Activated naive CD4-positive, alpha-beta T cell treated with anti-CD3 and anti-CD28 coated beads for 36 hours (primary cell): ENCODE data around the gene ABHD4. TPM values are rescaled to one million over a fixed set of nuclear protein-coding genes. Genes with fewer than 3 reads are reported as not detected.
"Not testable (repeated sequence)": the region's sequence is repeated elsewhere in the genome, so short reads cannot be mapped to it uniquely, and the experiment has no call there.

ENCODE experiments used
- CTCF ChIA-PET: fragments of 350-600 bp; sonication (Branson Sonifier 250); formaldehyde crosslinking; loops from one replicate; lab custom pipeline; 2021; ENCODE audit warnings: antibody characterized with exemption; lab: Charles Lee
- DNase-seq: peaks from one replicate; pipeline ENCODE4 v3.0.0-alpha.2; 2020
- H3K27ac Mint-ChIP-seq: one replicate; pipeline ENCODE4 v1.8.0; 2021; ENCODE audit warnings: mild to moderate bottlenecking, mixed read lengths
- H3K27me3 Mint-ChIP-seq: one replicate; pipeline ENCODE4 v1.8.0; 2021; ENCODE audit warnings: low read depth, mixed read lengths
- H3K36me3 Mint-ChIP-seq: one replicate; pipeline ENCODE4 v1.8.0; 2021; ENCODE audit warnings: low read depth, mixed read lengths
- H3K4me1 Mint-ChIP-seq: one replicate; pipeline ENCODE4 v1.8.0; 2021; ENCODE audit warnings: low read depth, mixed read lengths
- H3K4me3 Mint-ChIP-seq: one replicate; pipeline ENCODE4 v1.8.0; 2021; ENCODE audit warnings: mild to moderate bottlenecking, moderate library complexity, mixed read lengths
- H3K9me3 Mint-ChIP-seq: one replicate; pipeline ENCODE4 v1.8.0; 2021; ENCODE audit warnings: mixed read lengths
- intact Hi-C: fragments of 100-400 bp; cut with micrococcal nuclease; formaldehyde crosslinking; loops from one replicate; pipeline ENCODE4 v1.15.1; 2023
- total RNA-seq, 2 experiments: library from RNA; stranded (reverse); gene quantifications; one replicate each; pipeline ENCODE4 v1.2.3, GENCODE V29; 2021

The ABHD4 gene
- total RNA-seq, 2 experiments from 2014 or later: 11.1 to 11.9 TPM

DNA sequence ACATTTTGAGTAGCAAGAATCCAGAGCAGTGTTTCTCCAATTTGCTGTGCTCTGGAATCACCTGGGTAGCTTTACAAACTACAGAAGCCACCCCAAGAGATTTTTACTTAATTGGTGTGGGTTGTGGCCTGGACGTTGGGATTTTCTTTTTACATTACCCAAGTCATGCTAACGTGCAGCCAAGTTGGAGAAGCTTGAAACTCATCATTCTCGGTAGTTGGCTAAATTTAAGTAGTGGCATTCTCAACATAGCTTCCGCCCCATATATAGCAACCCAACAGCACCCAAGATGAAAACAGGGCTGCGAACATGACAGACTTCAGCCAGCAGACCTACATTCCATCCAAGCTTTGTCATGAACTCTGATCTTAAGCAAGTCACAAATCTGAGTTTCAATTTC, 34.1 kb upstream of the ABHD4 start:
- H3K4me1 Mint-ChIP-seq: peaks cover 94% of the 10 kb centered on the region
- H3K4me3 Mint-ChIP-seq: peak overlapping the region; percentile 30
- H3K27me3 Mint-ChIP-seq: no peaks in the 10 kb centered on the region
- peaks cover 45% of the 10 kb centered on the region for H3K36me3 Mint-ChIP-seq
- peak overlapping the region; percentile 97 for H3K27ac Mint-ChIP-seq
- CTCF ChIA-PET: interaction anchor here (0.7 to 1.5 kb wide), 8 partner anchors 15 to 739 kb away, joined by 3 to 4 read pairs (median 4); no protein-coding TSS in a partner anchor
- no peak for DNase-seq
- intact Hi-C loops: no loop called here
- H3K9me3 Mint-ChIP-seq: no peaks in the 10 kb centered on the region

GRCh38 chr14:22564463-22564862, 33.6 kb upstream of the ABHD4 start:
- H3K4me3 Mint-ChIP-seq: peak overlapping the region; percentile 30
- H3K4me1 Mint-ChIP-seq: peaks cover 94% of the 10 kb centered on the region
- CTCF ChIA-PET: interaction anchor here (0.8 to 3.8 kb wide), 9 partner anchors 8 to 643 kb away, joined by 3 to 59 read pairs (median 4); no protein-coding TSS in a partner anchor
- DNase-seq: no peak
- intact Hi-C loops: no loop called here
- H3K9me3 Mint-ChIP-seq: no peaks in the 10 kb centered on the region
- H3K27ac Mint-ChIP-seq: peak overlapping the region; percentile 97
- no peaks in the 10 kb centered on the region for H3K27me3 Mint-ChIP-seq
- H3K36me3 Mint-ChIP-seq: peaks cover 48% of the 10 kb centered on the region

DNA sequence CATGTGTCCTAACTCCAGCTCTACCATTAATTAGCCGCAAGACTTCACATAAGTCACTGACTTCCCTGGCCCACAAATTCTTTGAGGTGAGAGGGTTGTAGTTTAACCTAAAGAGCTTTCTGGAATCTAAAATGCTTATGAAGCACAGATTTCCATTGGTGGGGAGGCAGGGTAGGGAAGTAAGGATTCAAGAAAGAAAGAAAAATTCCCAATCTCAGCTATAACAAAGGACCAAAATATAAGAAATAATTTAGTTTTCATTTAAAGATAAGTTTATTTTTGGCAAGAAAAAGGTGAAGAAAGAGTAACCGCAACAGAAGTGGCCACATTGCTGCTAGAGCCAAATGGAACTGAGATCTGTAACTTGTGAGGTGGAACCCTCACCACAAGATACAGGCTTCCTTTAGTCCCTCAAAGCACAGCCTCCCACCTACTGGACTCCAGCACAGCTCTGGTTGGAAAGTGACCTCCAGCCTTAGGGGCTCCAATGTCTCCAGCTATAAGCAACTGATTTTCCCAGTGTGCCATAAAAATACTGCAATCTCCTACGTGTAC, 32.6 kb upstream of the ABHD4 start:
- peaks cover 57% of the 10 kb centered on the region for H3K36me3 Mint-ChIP-seq
- CTCF ChIA-PET: interaction anchor here (0.8 to 3.8 kb wide), 10 partner anchors 9 to 442 kb away, joined by 3 to 59 read pairs (median 4); partner anchors contain the start of gene AJUBA
- no peaks in the 10 kb centered on the region for H3K27me3 Mint-ChIP-seq
- H3K27ac Mint-ChIP-seq: peak overlapping the region; percentile 97
- DNase-seq: no peak
- intact Hi-C loops: loop anchor here (5.0 kb wide), 2 partner anchors 33 to 828 kb away; no protein-coding TSS in a partner anchor
- peaks cover 86% of the 10 kb centered on the region for H3K4me1 Mint-ChIP-seq
- no peaks in the 10 kb centered on the region for H3K9me3 Mint-ChIP-seq
- H3K4me3 Mint-ChIP-seq: peak overlapping the region; percentile 65

DNA sequence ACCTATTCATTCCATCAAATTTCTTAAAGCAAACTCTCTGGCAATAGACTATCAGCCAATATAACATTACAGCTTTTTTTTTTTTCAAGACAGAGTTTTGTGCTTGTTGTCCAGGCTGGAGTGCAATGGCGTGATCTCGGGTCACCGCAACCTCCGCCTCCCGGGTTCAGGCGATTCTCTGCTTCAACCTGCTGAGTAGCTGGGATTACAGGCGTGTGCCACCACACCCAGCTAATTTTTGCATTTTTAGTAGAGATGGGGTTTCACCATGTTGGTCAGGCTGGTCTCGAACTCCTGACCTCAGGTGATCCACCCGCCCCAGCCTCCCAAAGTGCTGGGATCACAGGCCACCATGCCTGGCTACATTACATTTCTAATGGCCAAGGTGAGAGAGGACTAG, 31.8 kb upstream of the ABHD4 start:
- CTCF ChIA-PET: interaction anchor here (1.0 to 3.8 kb wide), 4 partner anchors 10 to 416 kb away, joined by 3 to 59 read pairs (median 6); partner anchors contain the start of gene AJUBA
- H3K36me3 Mint-ChIP-seq: peaks cover 60% of the 10 kb centered on the region
- H3K4me3 Mint-ChIP-seq: peak overlapping the region; percentile 65
- H3K27me3 Mint-ChIP-seq, DNase-seq, H3K9me3 Mint-ChIP-seq: not testable (repeated sequence)
- H3K4me1 Mint-ChIP-seq: peaks cover 82% of the 10 kb centered on the region
- peak overlapping the region; percentile 97 for H3K27ac Mint-ChIP-seq
- intact Hi-C loops: loop anchor here (5.0 kb wide), 2 partner anchors 34 to 829 kb away; no protein-coding TSS in a partner anchor

- no peak for DNase-seq
- Mint-ChIP-seq H3K4me1 (peaks cover 77% of the 10 kb centered on the region), H3K36me3 (peaks cover 60% of the 10 kb centered on the region), H3K27ac (peak overlapping the region; percentile 97), H3K9me3 (no peaks in the 10 kb centered on the region), H3K4me3 (peak overlapping the region; percentile 47), H3K27me3 (no peaks in the 10 kb centered on the region)
- CTCF ChIA-PET: interaction anchor here (0.5 to 7.6 kb wide), 10 partner anchors 7 to 568 kb away, joined by 3 to 149 read pairs (median 4); partner anchors contain the start of gene OXA1L
- intact Hi-C loops: loop anchor here (5.0 kb wide), 2 partner anchors 35 to 830 kb away; no protein-coding TSS in a partner anchor
Measured at GRCh38 chr14:22566845-22567244, 31.3 kb upstream of the ABHD4 start.

GRCh38 chr14:22567437-22567836, 30.7 kb upstream of the ABHD4 start:
- H3K36me3 Mint-ChIP-seq: peaks cover 61% of the 10 kb centered on the region
- CTCF ChIA-PET: interaction anchor here (0.5 to 7.6 kb wide), 12 partner anchors 7 to 568 kb away, joined by 3 to 149 read pairs (median 4); partner anchors contain the start of gene OXA1L
- peaks cover 73% of the 10 kb centered on the region for H3K4me1 Mint-ChIP-seq
- H3K4me3 Mint-ChIP-seq: peak overlapping the region; percentile 47
- peak overlapping the region; percentile 97 for H3K27ac Mint-ChIP-seq
- no peaks in the 10 kb centered on the region for H3K27me3 Mint-ChIP-seq
- no peak for DNase-seq
- H3K9me3 Mint-ChIP-seq: no peaks in the 10 kb centered on the region
- intact Hi-C loops: loop anchor here (5.0 kb wide), 2 partner anchors 35 to 830 kb away; no protein-coding TSS in a partner anchor

DNA sequence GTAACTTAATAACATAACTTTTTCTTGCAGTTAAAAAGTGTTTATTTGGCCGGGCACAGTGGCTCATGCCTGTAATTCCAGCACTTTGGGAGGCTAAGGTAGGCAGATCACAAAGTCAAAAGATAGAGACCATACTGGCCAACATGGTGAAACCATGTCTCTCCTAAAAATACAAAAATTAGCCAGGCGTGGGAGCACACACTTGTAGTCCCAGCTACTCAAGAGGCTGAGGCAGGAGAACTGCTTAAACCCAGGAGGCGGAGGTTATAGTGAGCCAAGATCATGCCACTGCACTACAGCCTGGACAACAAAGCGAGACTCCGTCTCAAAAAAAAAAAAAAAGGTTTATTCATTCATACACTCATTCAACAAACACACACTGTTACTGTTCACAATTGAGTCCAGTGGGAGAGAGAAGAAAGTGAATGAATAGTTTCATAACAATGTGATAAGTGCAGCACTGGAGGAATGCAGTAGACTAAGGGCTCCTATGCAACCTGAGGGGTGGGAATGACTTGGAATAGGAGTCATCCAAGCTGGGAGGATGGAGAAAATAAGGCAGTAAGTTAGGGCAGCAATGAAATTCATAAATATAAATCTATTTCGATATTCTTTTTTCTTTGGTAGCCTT, 28.9 kb upstream of the ABHD4 start:
- intact Hi-C loops: loop anchor here (5.0 kb wide), 2 partner anchors 37 to 832 kb away; no protein-coding TSS in a partner anchor
- H3K27ac Mint-ChIP-seq: peak overlapping the region; percentile 97
- H3K4me1 Mint-ChIP-seq: peaks cover 71% of the 10 kb centered on the region
- H3K4me3 Mint-ChIP-seq: peak overlapping the region; percentile 85
- peaks cover 67% of the 10 kb centered on the region for H3K36me3 Mint-ChIP-seq
- no peak for DNase-seq
- no peaks in the 10 kb centered on the region for H3K27me3 Mint-ChIP-seq
- CTCF ChIA-PET: interaction anchor here (0.6 to 7.6 kb wide), 39 partner anchors 9 to 846 kb away, joined by 3 to 149 read pairs (median 7); partner anchors contain the start of genes ABHD4, DAD1, MRPL52 and OR6J1
- no peaks in the 10 kb centered on the region for H3K9me3 Mint-ChIP-seq

GRCh38 chr14:22569737-22570131, 28.4 kb upstream of the ABHD4 start:
- H3K27me3 Mint-ChIP-seq: no peaks in the 10 kb centered on the region
- H3K27ac Mint-ChIP-seq: peak overlapping the region; percentile 97
- peaks cover 67% of the 10 kb centered on the region for H3K36me3 Mint-ChIP-seq
- no peaks in the 10 kb centered on the region for H3K9me3 Mint-ChIP-seq
- H3K4me3 Mint-ChIP-seq: peak overlapping the region; percentile 85
- H3K4me1 Mint-ChIP-seq: peaks cover 71% of the 10 kb centered on the region
- CTCF ChIA-PET: interaction anchor here (0.6 to 7.6 kb wide), 77 partner anchors 9 to 858 kb away, joined by 3 to 149 read pairs (median 4); partner anchors contain the start of genes ABHD4, DAD1, MRPL52 and OR6J1
- DNase-seq: no peak
- intact Hi-C loops: loop anchor here (1.0 to 5.0 kb wide), 19 partner anchors 12 to 929 kb away; partner anchors contain the start of genes AJUBA, DAD1, LRP10 and OR6J1

GRCh38 chr14:22570132-22570949, 27.8 kb upstream of the ABHD4 start:
- intact Hi-C loops: loop anchor here (1.0 to 5.0 kb wide), 17 partner anchors 13 to 930 kb away; partner anchors contain the start of genes AJUBA, DAD1, LRP10 and OR6J1
- peak; percentile 93 for DNase-seq
- Mint-ChIP-seq H3K4me1 (peaks cover 68% of the 10 kb centered on the region), H3K36me3 (peaks cover 66% of the 10 kb centered on the region), H3K4me3 (peak overlapping the region; percentile 85), H3K27ac (peak overlapping the region; percentile 97), H3K9me3 (no peaks in the 10 kb centered on the region), H3K27me3 (no peaks in the 10 kb centered on the region)
- CTCF ChIA-PET: interaction anchor here (0.6 to 7.6 kb wide), 91 partner anchors 9 to 859 kb away, joined by 3 to 149 read pairs (median 4); partner anchors contain the start of genes ABHD4, DAD1, LRP10 and MRPL52

GRCh38 chr14:22572562-22573058, 25.5 kb upstream of the ABHD4 start:
- no peak overlapping the region for H3K27ac Mint-ChIP-seq
- no peaks in the 10 kb centered on the region for H3K27me3 Mint-ChIP-seq
- no peak overlapping the region for H3K4me3 Mint-ChIP-seq
- DNase-seq: no peak
- CTCF ChIA-PET: interaction anchor here (0.8 to 7.6 kb wide), 11 partner anchors 12 to 594 kb away, joined by 3 to 149 read pairs (median 70); partner anchors contain the start of genes DAD1 and OR6J1
- intact Hi-C loops: loop anchor here (1.0 to 5.0 kb wide), 2 partner anchors 16 to 195 kb away; partner anchors contain the start of gene OXA1L
- no peaks in the 10 kb centered on the region for H3K9me3 Mint-ChIP-seq
- peaks cover 64% of the 10 kb centered on the region for H3K4me1 Mint-ChIP-seq
- peaks cover 64% of the 10 kb centered on the region for H3K36me3 Mint-ChIP-seq

DNA sequence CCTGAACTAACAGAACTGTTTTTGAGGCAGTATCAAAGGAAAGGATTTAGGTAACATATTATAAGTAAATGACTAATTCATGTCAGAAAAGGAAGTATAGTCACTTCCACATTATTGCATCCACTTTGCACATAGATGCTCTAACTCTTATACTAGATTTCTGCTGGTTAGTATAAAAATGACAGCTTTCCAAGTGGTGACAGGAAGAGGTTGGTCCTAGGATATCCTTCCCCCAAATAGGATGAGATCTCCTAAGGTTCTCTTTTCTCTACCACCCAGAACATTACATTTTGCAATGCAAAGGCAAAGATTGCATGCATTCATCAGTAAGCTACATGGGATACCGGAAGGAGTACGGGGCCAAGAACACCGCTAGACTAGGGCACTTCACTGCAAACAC, 24.3 kb upstream of the ABHD4 start:
- H3K4me3 Mint-ChIP-seq: no peak overlapping the region
- intact Hi-C loops: loop anchor here (1.0 to 5.0 kb wide), 2 partner anchors 14 to 193 kb away; partner anchors contain the start of gene OXA1L
- H3K27me3 Mint-ChIP-seq: no peaks in the 10 kb centered on the region
- CTCF ChIA-PET: interaction anchor here (0.9 to 7.6 kb wide), 5 partner anchors 14 to 243 kb away, joined by 3 to 149 read pairs (median 4); partner anchors contain the start of gene DAD1
- H3K9me3 Mint-ChIP-seq: no peaks in the 10 kb centered on the region
- no peak for DNase-seq
- peak overlapping the region; percentile 31 for H3K27ac Mint-ChIP-seq
- peaks cover 59% of the 10 kb centered on the region for H3K36me3 Mint-ChIP-seq
- H3K4me1 Mint-ChIP-seq: peaks cover 62% of the 10 kb centered on the region
